DMS53 treated with DMSO at 0.1 percent for 48 hours (cell line): ENCODE results near the gene PXMP2.
"Not testable (repeated sequence)": the region's sequence is repeated elsewhere in the genome, so short reads cannot be mapped to it uniquely, and the experiment has no call there.

Source experiments
- DNase-seq: peaks from one replicate; lab custom pipeline; 2025; ENCODE audit not compliant: unreplicated experiment; lab: John Stamatoyannopoulos, UW

The PXMP2 gene

DNA sequence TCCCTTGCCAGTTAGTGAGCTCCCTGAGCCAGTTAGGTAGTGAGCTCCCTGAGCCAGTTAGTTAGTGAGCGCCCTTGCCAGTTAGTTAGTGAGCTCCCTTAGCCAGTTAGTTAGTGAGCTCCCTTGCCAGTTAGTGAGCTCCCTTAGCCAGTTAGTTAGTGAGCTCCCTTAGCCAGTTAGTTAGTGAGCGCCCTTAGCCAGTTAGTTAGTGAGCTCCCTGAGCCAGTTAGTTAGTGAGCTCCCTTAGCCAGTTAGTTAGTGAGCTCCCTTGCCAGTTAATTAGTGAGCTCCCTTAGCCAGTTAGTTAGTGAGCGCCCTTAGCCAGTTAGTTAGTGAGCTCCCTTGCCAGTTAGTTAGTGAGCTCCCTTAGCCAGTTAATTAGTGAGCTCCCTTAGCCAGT is 4.6 kb downstream of the PXMP2 start:
- DNase-seq, result not testable (repeated sequence)

DNA sequence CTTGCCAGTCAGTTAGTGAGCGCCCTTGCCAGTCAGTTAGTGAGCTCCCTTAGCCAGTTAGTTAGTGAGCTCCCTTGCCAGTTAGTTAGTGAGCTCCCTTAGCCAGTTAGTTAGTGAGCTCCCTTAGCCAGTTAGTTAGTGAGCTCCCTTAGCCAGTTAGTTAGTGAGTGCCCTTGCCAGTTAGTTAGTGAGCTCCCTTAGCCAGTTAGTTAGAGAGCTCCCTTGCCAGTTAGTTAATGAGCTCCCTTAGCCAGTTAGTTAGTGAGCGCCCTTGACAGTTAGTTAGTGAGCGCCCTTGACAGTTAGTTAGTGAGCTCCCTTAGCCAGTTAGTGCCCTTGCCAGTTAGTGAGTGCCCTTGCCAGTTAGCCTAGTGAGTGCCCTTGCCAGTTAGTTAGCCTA is 7.5 kb downstream of the PXMP2 start:
- DNase-seq, result not testable (repeated sequence)

DNA sequence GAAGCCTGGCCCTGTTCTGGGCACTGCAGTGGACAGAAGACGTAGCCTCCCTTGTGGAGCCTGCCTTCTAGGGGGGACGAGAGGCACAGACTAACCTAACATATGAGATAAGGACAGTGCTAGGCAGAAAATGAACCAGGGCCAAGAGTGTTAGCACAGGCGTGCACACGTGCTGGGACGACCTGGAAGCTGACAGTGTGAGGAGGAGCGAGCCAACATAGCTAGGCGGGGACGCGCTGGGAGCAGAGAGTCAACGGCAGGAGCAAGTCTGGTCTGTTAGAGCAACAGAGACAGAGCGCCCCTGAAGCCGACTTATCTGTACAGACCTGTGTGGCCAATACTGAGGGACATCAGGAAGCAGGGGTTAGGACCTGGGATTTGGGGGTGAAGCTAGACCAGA is 8.0 kb downstream of the PXMP2 start:
- DNase-seq, result no peak

- no peak for DNase-seq
Observed at GRCh38 chr12:132698341-132698740, 11.0 kb downstream of the PXMP2 start.

GRCh38 chr12:132700212-132700822 is 12.9 kb downstream of the PXMP2 start:
- DNase-seq, result no peak

DNA sequence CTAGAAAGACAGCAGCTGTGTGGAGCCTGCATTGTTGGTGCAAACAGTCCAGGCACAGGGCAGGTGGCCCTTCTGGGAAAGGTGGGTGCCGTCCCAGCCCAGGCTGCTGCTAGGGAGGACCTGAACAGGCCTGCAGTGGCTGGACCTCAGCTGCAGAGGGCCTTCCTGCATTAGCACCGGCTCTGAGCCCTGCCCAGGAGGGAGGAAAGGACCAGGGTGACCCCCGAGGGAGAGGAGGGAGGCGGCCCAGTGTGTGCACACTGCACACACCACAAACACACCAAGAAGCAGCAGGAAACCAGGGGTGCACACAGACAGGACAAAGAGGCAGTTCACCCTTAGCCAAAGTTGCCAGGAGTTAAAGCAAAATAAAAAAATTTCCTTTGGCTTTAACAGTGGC is 15.3 kb downstream of the PXMP2 start:
- no peak for DNase-seq

DNA sequence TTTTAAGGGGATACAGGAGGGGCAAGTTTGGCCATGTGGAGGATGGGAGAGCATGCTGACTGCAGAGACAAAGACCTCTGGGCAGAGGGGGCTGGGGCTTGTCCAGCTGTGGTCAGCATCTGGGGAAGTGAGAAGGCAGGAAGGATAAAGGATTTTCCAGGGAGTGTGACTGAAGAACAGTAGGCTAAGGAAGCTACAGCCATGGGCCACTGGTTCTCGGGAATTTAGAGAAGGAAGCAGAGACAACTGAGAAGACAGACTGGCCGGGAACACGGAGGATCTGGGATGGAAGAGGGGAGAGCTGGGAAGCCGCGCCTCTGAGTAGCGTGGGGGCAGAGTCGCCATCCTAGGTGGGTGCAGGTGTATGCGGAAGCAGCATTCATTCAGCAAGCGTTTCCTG is 16.3 kb downstream of the PXMP2 start:
- no peak for DNase-seq

DNA sequence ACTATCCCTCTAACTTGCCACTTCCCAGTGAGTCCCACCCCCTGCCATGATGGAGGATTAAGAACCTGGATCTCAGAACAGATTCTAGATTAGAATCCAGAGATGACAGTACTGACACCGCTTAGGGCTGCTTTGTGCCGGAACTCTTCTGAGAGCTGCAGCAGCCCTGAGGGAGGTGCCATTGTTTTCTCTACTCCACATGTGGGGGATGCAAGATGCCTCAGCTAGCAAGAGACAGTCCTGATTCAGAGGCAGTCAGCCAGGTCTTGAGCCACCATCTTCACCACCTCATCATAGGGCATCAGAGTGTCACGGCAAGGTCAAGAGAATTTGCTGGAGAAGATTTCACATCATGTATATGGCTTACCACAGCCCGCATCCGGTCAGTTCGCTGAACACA is 19.9 kb downstream of the PXMP2 start:
- DNase-seq, result no peak

- no peak for DNase-seq
Observed at GRCh38 chr12:132708150-132708549, 20.8 kb downstream of the PXMP2 start.

- DNase-seq, result peak; percentile 42
Observed at GRCh38 chr12:132710043-132710404, 22.6 kb downstream of the PXMP2 start.

- peak; percentile 87 for DNase-seq
Observed at GRCh38 chr12:132710405-132711079, 23.2 kb downstream of the PXMP2 start, which contains the start of gene PGAM5. Gene PGAM5, plus strand, starts transcription at chr12:132710842. Its CDS starts 35 bp downstream, at chr12:132710877.

GRCh38 chr12:132711080-132711843 is 23.9 kb downstream of the PXMP2 start:
- DNase-seq, result no peak

DNA sequence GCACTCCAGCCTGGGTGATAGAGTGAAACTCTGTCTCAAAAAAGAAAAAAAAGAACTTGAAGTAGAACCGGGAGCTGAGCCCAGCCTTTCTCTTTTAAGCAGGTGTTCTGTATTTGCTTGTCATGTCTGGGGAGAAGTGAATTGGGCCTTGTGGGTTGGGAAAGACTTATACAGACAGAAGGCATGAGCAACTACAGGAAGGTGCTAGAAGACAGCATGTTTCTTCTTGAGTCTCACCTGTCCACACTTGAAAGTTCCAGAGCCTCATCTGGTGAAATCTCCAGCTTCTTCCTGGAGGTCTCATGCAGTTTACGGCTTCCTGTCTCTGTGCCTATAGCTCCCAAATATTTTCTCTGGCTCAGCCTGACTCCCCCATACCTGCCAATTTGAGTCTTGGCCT is 25.7 kb downstream of the PXMP2 start:
- DNase-seq, result no peak

DNA sequence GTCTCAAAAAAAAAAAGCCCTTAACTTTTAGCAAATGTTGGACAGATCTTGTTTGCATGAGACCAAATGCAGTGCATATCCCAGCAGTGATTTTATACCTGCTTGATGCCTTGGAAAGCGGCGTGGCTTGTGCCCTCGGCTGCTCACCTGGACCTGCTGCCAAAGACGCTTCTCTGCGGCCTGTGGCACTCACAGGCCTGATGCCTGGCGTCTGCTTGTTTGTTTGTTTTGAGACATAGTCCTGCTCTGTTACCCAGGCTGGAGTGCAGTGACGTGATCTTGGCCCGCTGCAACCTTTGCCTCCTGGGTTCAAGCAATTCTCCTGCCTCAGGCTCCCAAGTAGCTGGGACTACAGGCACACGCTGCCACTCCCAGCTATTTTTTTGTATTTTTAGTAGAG is 28.5 kb downstream of the PXMP2 start:
- no peak for DNase-seq

- DNase-seq, result no peak
Observed at GRCh38 chr12:132716356-132716755, 29.0 kb downstream of the PXMP2 start.

- DNase-seq, result no peak
Observed at GRCh38 chr12:132717011-132717410, 29.6 kb downstream of the PXMP2 start.

DNA sequence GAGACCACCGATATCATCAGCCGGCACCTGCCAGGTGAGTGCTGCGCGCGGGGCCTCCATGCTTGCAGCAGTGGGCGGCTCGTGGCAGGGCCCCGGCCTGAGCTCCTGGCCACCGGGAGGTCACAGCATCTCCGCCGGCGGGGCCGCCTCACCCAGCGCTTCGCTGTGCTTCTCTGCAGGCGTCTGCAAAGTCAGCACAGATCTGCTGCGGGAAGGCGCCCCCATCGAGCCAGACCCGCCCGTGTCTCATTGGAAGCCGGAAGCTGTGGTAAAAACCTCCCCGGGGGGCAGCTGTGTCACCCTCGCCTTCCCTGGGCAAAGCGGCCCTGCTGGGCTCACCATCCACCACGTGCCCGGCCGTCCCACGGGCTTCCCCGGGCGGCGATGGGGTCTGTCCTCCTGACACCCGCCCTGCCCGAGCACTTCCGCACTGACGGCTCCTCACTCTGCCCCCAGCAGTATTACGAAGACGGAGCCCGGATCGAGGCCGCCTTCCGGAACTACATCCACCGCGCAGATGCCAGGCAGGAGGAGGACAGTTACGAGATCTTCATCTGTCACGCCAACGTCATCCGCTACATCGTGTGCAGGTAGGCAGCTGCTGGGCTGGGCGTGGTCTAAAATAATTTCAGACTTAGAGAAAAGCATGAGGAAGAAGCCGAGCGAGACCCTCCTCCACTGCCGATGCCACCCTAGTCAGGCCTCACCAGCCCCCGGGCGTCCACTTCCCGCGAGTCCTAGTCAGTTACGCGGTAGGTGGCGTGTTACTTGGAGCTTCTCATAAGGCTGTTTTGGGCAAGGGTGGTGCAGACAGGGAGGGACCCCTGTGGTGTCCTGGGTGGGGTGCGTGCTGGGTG is 30.4 kb downstream of the PXMP2 start:
- DNase-seq, result no peak

GRCh38 chr12:132718644-132719043 is 31.3 kb downstream of the PXMP2 start:
- no peak for DNase-seq

DNA sequence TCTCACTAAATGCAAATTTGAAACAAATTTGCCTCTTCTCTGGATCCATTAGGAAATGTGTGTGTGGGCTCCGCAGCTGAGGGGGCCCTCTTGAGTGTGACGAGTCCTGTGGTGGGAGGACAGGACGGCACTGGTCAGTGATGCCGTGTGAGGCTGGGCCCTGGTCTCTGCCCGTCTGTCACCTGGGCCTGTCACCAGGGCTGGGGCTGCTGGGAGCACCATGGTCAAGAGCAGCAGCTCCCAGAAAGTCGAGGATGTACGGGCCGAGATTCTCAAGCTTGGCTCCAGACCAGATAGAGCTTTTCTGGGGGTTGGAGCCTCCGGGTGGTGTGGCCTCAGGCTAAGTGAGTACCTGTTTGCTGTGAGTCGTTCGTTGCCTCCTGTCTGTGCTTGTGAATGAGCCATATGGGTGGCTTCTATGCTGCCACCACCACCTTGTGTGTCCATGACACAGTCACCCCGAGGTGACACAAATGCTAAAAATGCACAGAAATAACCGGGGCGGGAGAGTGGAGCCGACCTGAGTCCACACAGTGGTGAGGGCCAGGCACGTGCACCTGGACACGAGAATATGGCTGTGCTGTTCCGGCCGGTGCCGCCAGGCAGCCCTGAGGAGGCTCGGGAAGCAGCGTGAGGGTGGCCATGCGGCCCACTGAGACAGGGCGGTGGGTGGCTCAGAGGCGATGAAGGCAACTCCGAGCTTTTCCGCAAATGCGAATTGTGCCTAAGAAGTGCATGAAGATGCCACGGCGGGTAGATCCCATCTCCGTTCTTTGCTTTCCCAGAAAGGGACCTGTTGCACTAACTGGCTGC is 32.0 kb downstream of the PXMP2 start:
- no peak for DNase-seq

GRCh38 chr12:132719954-132720324 is 32.6 kb downstream of the PXMP2 start:
- no peak for DNase-seq
